DOHH2 (cell line): Measurements from ENCODE around the gene DNAJC16.

Source experiments
- H3F3A ChIP-seq: fragments of 200-600 bp; sonication (generic), shearing (Covaris generic); 2 replicates; pipeline ENCODE4 v1.6.0; 2016; ENCODE audit warnings: antibody characterized with exemption, mild to moderate bottlenecking; ENCODE audit not compliant: control insufficient read depth, insufficient read depth
- H3K27ac ChIP-seq: fragments of 200-600 bp; sonication (generic); 2 replicates; pipeline ENCODE4 v1.5.1; 2014; ENCODE audit warnings: low read depth, mild to moderate bottlenecking, low read length, moderate library complexity
- H3K27me3 ChIP-seq: fragments of 200-600 bp; sonication (generic); 2 replicates; pipeline ENCODE4 v1.6.1; 2014; ENCODE audit warnings: mild to moderate bottlenecking, low read length, mixed read lengths; ENCODE audit not compliant: control insufficient read depth
- H3K36me3 ChIP-seq: fragments of 200-600 bp; sonication (generic); 2 replicates; pipeline ENCODE4 v1.6.1; 2014; ENCODE audit warnings: mild to moderate bottlenecking, low read length, moderate library complexity, mixed read lengths; ENCODE audit not compliant: control insufficient read depth
- H3K4me1 ChIP-seq: fragments of 200-600 bp; sonication (generic); 2 replicates; pipeline ENCODE4 v1.6.1; 2014; ENCODE audit warnings: mild to moderate bottlenecking, low read length, mixed read lengths; ENCODE audit not compliant: control insufficient read depth
- H3K4me2 ChIP-seq: fragments of 200-600 bp; sonication (generic); 2 replicates; pipeline ENCODE4 v1.6.0; 2014; ENCODE audit warnings: mild to moderate bottlenecking, low read length, moderate library complexity
- H3K4me3 ChIP-seq: fragments of 200-600 bp; sonication (generic); 2 replicates; pipeline ENCODE4 v1.5.1; 2014; ENCODE audit warnings: mild to moderate bottlenecking, low read length, mixed read lengths
- H3K79me2 ChIP-seq: fragments of 200-600 bp; sonication (generic); 2 replicates; pipeline ENCODE4 v1.6.1; 2014; ENCODE audit warnings: mild to moderate bottlenecking, low read length, mixed read lengths; ENCODE audit not compliant: control insufficient read depth
- H3K9me2 ChIP-seq: fragments of 200-600 bp; sonication (generic); replicated peaks from 2 replicates; pipeline ENCODE4 v1.6.1; 2014; ENCODE audit warnings: mild to moderate bottlenecking, low read length, mixed read lengths; ENCODE audit not compliant: control insufficient read depth
- H3K9me3 ChIP-seq: fragments of 200-600 bp; sonication (generic); 2 replicates; pipeline ENCODE4 v1.6.1; 2014; ENCODE audit warnings: antibody characterized with exemption, low read length, mixed read lengths; ENCODE audit not compliant: control insufficient read depth, insufficient read depth
- H4K20me1 ChIP-seq: fragments of 200-600 bp; sonication (generic); 2 replicates; pipeline ENCODE4 v1.6.0; 2014; ENCODE audit warnings: low read depth, mild to moderate bottlenecking, antibody characterized with exemption, low read length, moderate library complexity; ENCODE audit not compliant: control insufficient read depth, insufficient read depth
- CTCF ChIP-seq: fragments of 200-600 bp; sonication (generic); IDR thresholded peaks from one replicate; pipeline ENCODE4 v1.5.1; 2014; ENCODE audit warnings: antibody characterized with exemption, mild to moderate bottlenecking, low read depth, low read length; ENCODE audit not compliant: poor library complexity, severe bottlenecking
- EZH2phosphoT487 ChIP-seq: fragments of 200-600 bp; sonication (generic); IDR thresholded peaks from 2 replicates; pipeline ENCODE4 v1.6.1; 2017; ENCODE audit warnings: borderline replicate concordance, mild to moderate bottlenecking, antibody characterized with exemption, low read length, moderate library complexity, mixed read lengths

DNAJC16 gene

GRCh38 chr1:15622712-15623373 lies 96.2 kb downstream of the DNAJC16 start:
- Histone ChIP-seq H3K27ac (no peak overlapping the region), H3K9me2 (no peaks in the 10 kb centered on the region), H4K20me1 (peaks cover 28% of the 10 kb centered on the region), H3K79me2 (peaks cover 100% of the 10 kb centered on the region), H3K4me2 (no peak overlapping the region), H3F3A (peaks cover 9% of the 10 kb centered on the region), H3K4me3 (no peak overlapping the region), H3K36me3 (peaks cover 73% of the 10 kb centered on the region), H3K9me3 (no peaks in the 10 kb centered on the region), H3K27me3 (no peaks in the 10 kb centered on the region), H3K4me1 (peaks cover 29% of the 10 kb centered on the region)
- TF ChIP-seq CTCF (no peak), EZH2phosphoT487 (no peak)

- no peaks in the 10 kb centered on the region for H3K27me3 ChIP-seq
- H4K20me1 ChIP-seq: peaks cover 28% of the 10 kb centered on the region
- peaks cover 29% of the 10 kb centered on the region for H3K4me1 ChIP-seq
- H3K9me2 ChIP-seq: no peaks in the 10 kb centered on the region
- no peak overlapping the region for H3K4me3 ChIP-seq
- no peak overlapping the region for H3K4me2 ChIP-seq
- H3K79me2 ChIP-seq: peaks cover 100% of the 10 kb centered on the region
- no peak for TF ChIP-seq CTCF
- no peak for TF ChIP-seq EZH2phosphoT487
- H3F3A ChIP-seq: peaks cover 4% of the 10 kb centered on the region
- no peaks in the 10 kb centered on the region for H3K9me3 ChIP-seq
- no peak overlapping the region for H3K27ac ChIP-seq
- peaks cover 74% of the 10 kb centered on the region for H3K36me3 ChIP-seq
Observed at GRCh38 chr1:15623435-15623834, 96.8 kb downstream of the DNAJC16 start.

- no peak overlapping the region for H3K4me2 ChIP-seq
Observed at GRCh38 chr1:15624133-15624714, 97.6 kb downstream of the DNAJC16 start.

More at GRCh38 chr1:15624133-15624714, 97.6 kb downstream of the DNAJC16 start:
- no peak overlapping the region for H3K4me3 ChIP-seq
- H3K27ac ChIP-seq: no peak overlapping the region
- peaks cover 77% of the 10 kb centered on the region for H3K36me3 ChIP-seq
- no peak for TF ChIP-seq CTCF
- H4K20me1 ChIP-seq: peaks cover 28% of the 10 kb centered on the region
- peaks cover 98% of the 10 kb centered on the region for H3K79me2 ChIP-seq
- H3F3A ChIP-seq: no peaks in the 10 kb centered on the region; the same call in 1 of the 2 replicates
- H3K9me3 ChIP-seq: no peaks in the 10 kb centered on the region
- no peaks in the 10 kb centered on the region for H3K27me3 ChIP-seq
- H3K9me2 ChIP-seq: no peaks in the 10 kb centered on the region
- peaks cover 22% of the 10 kb centered on the region for H3K4me1 ChIP-seq
